Neural progenitor cell (in vitro differentiated cells): ENCODE results near the gene ZNF69.

Experiments
- CTCF ChIP-seq: fragments of 200-600 bp; sonication (generic); IDR thresholded peaks from 2 replicates; pipeline ENCODE4 v1.5.1; 2017; ENCODE audit warnings: antibody characterized with exemption, mild to moderate bottlenecking
- EZH2 ChIP-seq: fragments of 200-600 bp; sonication (generic); IDR thresholded peaks from 2 replicates; pipeline ENCODE4 v1.6.1; 2017; ENCODE audit warnings: antibody characterized with exemption, mild to moderate bottlenecking, moderate library complexity

GRCh38 chr19:11848200-11848593, 39.4 kb upstream of the ZNF69 start:
- no peak for TF ChIP-seq EZH2
- no peak for TF ChIP-seq CTCF
